ENCODE measurements around the gene TNNI2.

The TNNI2 gene

GRCh38 chr11:1889941-1890855, 51.4 kb downstream of the TNNI2 start:
- no peak for DNase-seq

All from NCI-H1436 treated with DMSO at 0.1 percent for 48 hours (cell line).